DND-41 (cell line): Measurements from ENCODE around the gene LAD1.

Source experiments
- CTCF ChIP-seq: IDR thresholded peaks from 2 replicates; pipeline ENCODE4 v1.5.1; 2012; ENCODE audit warnings: borderline replicate concordance, low read length, moderate library complexity, mild to moderate bottlenecking; ENCODE audit not compliant: poor library complexity, severe bottlenecking; ENCODE audit errors: extremely low read depth
- EZH2 ChIP-seq: IDR thresholded peaks from 3 replicates; pipeline ENCODE4 v1.6.1; 2012; ENCODE audit warnings: borderline replicate concordance, low read depth, mild to moderate bottlenecking, moderate library complexity, low read length, inconsistent platforms; ENCODE audit not compliant: severe bottlenecking

- TF ChIP-seq CTCF, result no peak
- TF ChIP-seq EZH2, result no peak
Measured at GRCh38 chr1:201344206-201345080, 54.7 kb downstream of the LAD1 start.
